ENCODE results near the gene RABGAP1. TPM values are rescaled to one million over a fixed set of nuclear protein-coding genes. Genes with fewer than 3 reads are reported as not detected.

The RABGAP1 gene
- total and polyA plus RNA-seq, 2 experiments from 2014 or later = 8.0 to 16.0 TPM

DNA sequence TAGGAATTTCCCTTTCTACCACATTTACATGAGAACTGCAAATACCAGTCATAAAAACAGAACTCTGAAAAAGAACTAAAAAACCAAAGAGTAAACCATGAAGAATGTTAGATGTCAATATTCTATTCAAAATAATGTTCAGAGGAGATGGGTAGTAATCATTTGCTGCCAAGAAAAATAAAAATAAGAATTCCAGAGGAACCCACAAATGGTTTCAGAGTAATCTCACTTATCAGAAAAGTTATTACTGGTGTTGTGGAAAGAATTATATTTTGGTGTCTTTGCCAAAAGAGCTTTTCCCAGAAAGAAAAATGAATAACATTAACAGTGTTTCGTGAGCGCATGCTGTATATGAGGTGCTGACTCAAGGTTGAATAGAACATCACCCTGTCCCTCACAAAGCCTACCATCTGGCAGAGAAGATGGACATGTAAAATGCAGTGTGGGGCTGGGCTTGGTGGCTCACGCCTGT lies 128.2 kb downstream of the RABGAP1 start:
- peak; percentile 89 for DNase-seq
- WGBS, 2 experiments (ENCODE audit: low coverage in 1 of 2, low lambda C conversion rate in 2 of 2, missing lambda C conversion rate in 2 of 2) = 21 to 37% methylated on average over 3 of the region's 3 CpGs
- no peak overlapping the region for H3K9ac ChIP-seq
- H3K36me3 ChIP-seq (ENCODE audit: low read depth) = peaks cover 38% of the 10 kb centered on the region; the same call in 1 of the 2 replicates
- peak overlapping the region; percentile 13 for H3K4me2 ChIP-seq (ENCODE audit: unreplicated experiment)
- H3K9me2 ChIP-seq (ENCODE audit: insufficient read depth) = no peaks in the 10 kb centered on the region; the same call in 1 of the 2 replicates
- peaks cover 38% of the 10 kb centered on the region for H3K4me1 ChIP-seq (ENCODE audit: insufficient read depth)
- peaks cover 23% of the 10 kb centered on the region for H3F3A ChIP-seq (ENCODE audit: insufficient read depth)
- H3K27ac ChIP-seq = peak overlapping the region; percentile 46
- no peaks in the 10 kb centered on the region for H4K20me1 ChIP-seq (ENCODE audit: insufficient read depth)
- no peaks in the 10 kb centered on the region for H3K79me2 ChIP-seq (ENCODE audit: insufficient read depth)
- in situ Hi-C loops (cut with MboI) = no loop called here
- no peak overlapping the region for H2AFZ ChIP-seq
- H3K4me3 ChIP-seq = no peak overlapping the region
- no peaks in the 10 kb centered on the region for H3K27me3 ChIP-seq (replicated peaks; ENCODE audit: insufficient read depth)
- no peaks in the 10 kb centered on the region for H3K9me3 ChIP-seq (ENCODE audit: low read depth)
- no peak for TF ChIP-seq EZH2 (IDR thresholded peaks at IDR 0.05; ENCODE audit: insufficient read depth, poor library complexity, severe bottlenecking)
- peak; percentile 90 for TF ChIP-seq EZH2phosphoT487 (IDR thresholded peaks at IDR 0.05; ENCODE audit: insufficient read depth, low read depth)

DNA sequence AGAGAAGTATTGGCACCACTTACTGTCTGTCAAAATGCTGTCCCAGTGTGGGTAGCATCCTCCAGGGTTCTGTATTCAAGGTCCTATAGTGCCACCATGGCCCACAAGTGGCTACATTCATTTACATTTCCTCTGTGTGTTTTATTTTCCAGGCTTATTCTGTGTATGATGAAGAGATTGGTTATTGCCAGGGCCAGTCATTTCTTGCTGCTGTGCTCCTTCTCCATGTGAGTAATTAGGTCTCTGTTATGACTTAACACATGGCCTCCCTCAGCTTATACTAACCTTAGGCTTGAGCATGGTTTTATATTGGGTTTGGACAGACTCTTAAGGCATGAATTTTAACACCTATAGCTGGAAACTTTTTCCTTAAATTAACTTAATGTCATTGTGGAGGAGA lies 129.4 kb downstream of the RABGAP1 start:
- TF ChIP-seq EZH2 (IDR thresholded peaks at IDR 0.05; ENCODE audit: insufficient read depth, poor library complexity, severe bottlenecking) (no peak), EZH2phosphoT487 (IDR thresholded peaks at IDR 0.05; ENCODE audit: insufficient read depth, low read depth) (no peak)
- DNase-seq = peak; percentile 23
- in situ Hi-C loops (cut with MboI) = no loop called here
- Histone ChIP-seq H4K20me1 (ENCODE audit: insufficient read depth) (no peaks in the 10 kb centered on the region), H3K9me2 (ENCODE audit: insufficient read depth) (no peaks in the 10 kb centered on the region), H3K4me1 (ENCODE audit: insufficient read depth) (peaks cover 36% of the 10 kb centered on the region), H3K9ac (no peak overlapping the region), H2AFZ (no peak overlapping the region), H3K27ac (no peak overlapping the region), H3K4me3 (no peak overlapping the region), H3K4me2 (ENCODE audit: unreplicated experiment) (no peak overlapping the region), H3K36me3 (ENCODE audit: low read depth) (peaks cover 36% of the 10 kb centered on the region; the same call in 1 of the 2 replicates), H3F3A (ENCODE audit: insufficient read depth) (peaks cover 30% of the 10 kb centered on the region), H3K9me3 (ENCODE audit: low read depth) (no peaks in the 10 kb centered on the region), H3K79me2 (ENCODE audit: insufficient read depth) (no peaks in the 10 kb centered on the region), H3K27me3 (replicated peaks; ENCODE audit: insufficient read depth) (no peaks in the 10 kb centered on the region)

DNA sequence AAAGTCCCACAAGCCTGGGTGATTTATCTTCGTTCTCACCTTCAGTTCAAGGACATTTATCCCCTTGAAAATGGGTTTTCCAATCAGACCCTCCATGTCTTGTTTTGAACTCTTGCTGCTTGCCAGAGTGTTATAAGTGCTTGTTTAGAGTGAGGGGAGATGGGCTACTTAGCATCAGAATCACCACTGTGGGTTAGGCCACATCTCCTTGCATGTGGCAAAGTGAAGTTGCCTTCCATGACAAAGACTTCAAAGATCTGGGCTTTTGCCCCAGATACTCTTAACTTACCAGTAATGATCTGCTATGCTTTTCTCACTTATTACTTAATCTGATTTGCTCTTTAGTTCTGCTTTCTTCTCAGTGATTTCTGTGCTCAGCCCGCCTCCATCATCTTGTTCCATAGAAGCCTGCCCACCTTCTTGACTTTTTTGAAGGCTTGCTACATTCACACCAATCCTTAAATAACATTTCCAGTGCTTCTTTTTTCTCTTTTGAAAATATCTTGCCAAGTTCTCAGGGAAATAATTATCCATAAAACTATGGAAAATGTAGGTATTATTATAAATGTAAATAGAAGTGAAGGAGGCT lies 131.7 kb downstream of the RABGAP1 start:
- Histone ChIP-seq H3F3A (ENCODE audit: insufficient read depth) (peaks cover 30% of the 10 kb centered on the region), H3K27me3 (replicated peaks; ENCODE audit: insufficient read depth) (no peaks in the 10 kb centered on the region), H3K9me2 (ENCODE audit: insufficient read depth) (no peaks in the 10 kb centered on the region), H3K4me2 (ENCODE audit: unreplicated experiment) (no peak overlapping the region), H3K9ac (no peak overlapping the region), H2AFZ (no peak overlapping the region), H3K4me1 (ENCODE audit: insufficient read depth) (peaks cover 30% of the 10 kb centered on the region), H3K79me2 (ENCODE audit: insufficient read depth) (no peaks in the 10 kb centered on the region), H3K4me3 (no peak overlapping the region), H3K27ac (no peak overlapping the region), H3K36me3 (ENCODE audit: low read depth) (peaks cover 16% of the 10 kb centered on the region; the same call in 1 of the 2 replicates), H3K9me3 (ENCODE audit: low read depth) (no peaks in the 10 kb centered on the region), H4K20me1 (ENCODE audit: insufficient read depth) (no peaks in the 10 kb centered on the region)
- in situ Hi-C loops (cut with MboI) = no loop called here
- TF ChIP-seq EZH2 (IDR thresholded peaks at IDR 0.05; ENCODE audit: insufficient read depth, poor library complexity, severe bottlenecking) (no peak), EZH2phosphoT487 (IDR thresholded peaks at IDR 0.05; ENCODE audit: insufficient read depth, low read depth) (no peak)
- no peak for DNase-seq
- 94 to 97% methylated on average over 2 of the region's 2 CpGs for WGBS, 2 experiments (ENCODE audit: low coverage in 1 of 2, low lambda C conversion rate in 2 of 2, missing lambda C conversion rate in 2 of 2)

DNA sequence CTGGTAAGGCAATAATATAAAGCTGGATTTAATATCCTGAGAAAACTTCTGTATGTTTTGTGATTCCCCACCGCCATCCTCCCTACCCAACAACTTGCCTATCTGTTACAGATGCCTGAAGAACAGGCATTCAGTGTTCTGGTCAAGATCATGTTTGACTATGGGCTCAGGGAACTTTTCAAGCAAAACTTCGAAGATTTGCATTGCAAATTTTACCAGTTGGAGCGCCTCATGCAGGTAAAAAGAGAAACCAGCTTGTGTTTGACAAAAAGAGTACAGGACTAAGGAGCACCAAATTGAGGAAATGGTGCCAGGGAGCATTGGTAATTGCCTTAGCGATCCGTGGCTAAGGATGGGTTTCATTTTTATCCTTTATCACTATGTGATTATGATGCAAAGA lies 132.6 kb downstream of the RABGAP1 start:
- Histone ChIP-seq H3K27me3 (replicated peaks; ENCODE audit: insufficient read depth) (no peaks in the 10 kb centered on the region), H3K4me2 (ENCODE audit: unreplicated experiment) (peak overlapping the region; percentile 69), H3K9me2 (ENCODE audit: insufficient read depth) (no peaks in the 10 kb centered on the region), H3K27ac (peak overlapping the region; percentile 43), H3K9ac (peak overlapping the region; percentile 37), H3F3A (ENCODE audit: insufficient read depth) (peaks cover 27% of the 10 kb centered on the region), H3K79me2 (ENCODE audit: insufficient read depth) (no peaks in the 10 kb centered on the region), H3K4me1 (ENCODE audit: insufficient read depth) (peaks cover 27% of the 10 kb centered on the region), H3K9me3 (ENCODE audit: low read depth) (no peaks in the 10 kb centered on the region), H2AFZ (peak overlapping the region; percentile 30), H4K20me1 (ENCODE audit: insufficient read depth) (no peaks in the 10 kb centered on the region), H3K36me3 (ENCODE audit: low read depth) (peaks cover 16% of the 10 kb centered on the region; the same call in 1 of the 2 replicates), H3K4me3 (peak overlapping the region; percentile 35)
- no peak for DNase-seq
- 50 to 53% methylated on average over 5 of the region's 5 CpGs for WGBS, 2 experiments (ENCODE audit: low coverage in 1 of 2, low lambda C conversion rate in 2 of 2, missing lambda C conversion rate in 2 of 2)
- in situ Hi-C loops (cut with MboI) = no loop called here
- TF ChIP-seq EZH2phosphoT487 (IDR thresholded peaks at IDR 0.05; ENCODE audit: insufficient read depth, low read depth) = no peak
- no peak for TF ChIP-seq EZH2 (IDR thresholded peaks at IDR 0.05; ENCODE audit: insufficient read depth, poor library complexity, severe bottlenecking)
